ENCODE measurements around the gene DCXR.

GRCh38 chr17:82028966-82029365 is 8.5 kb downstream of the DCXR start:
- TF ChIP-seq MXI1 (IDR thresholded peaks at IDR 0.05; ENCODE audit: borderline replicate concordance, low read depth, low read length) (no peak), POLR2A (IDR thresholded peaks at IDR 0.05; ENCODE audit: low read depth, low read length) (no peak), CTCF (conservative IDR thresholded peaks at IDR 0.05; ENCODE audit: low read depth, low read length) (no peak), MAFK (IDR thresholded peaks at IDR 0.05; ENCODE audit: low read depth, low read length) (no peak), RAD21 (IDR thresholded peaks at IDR 0.05; ENCODE audit: low read length) (no peak), RCOR1 (IDR thresholded peaks at IDR 0.05; ENCODE audit: insufficient replicate concordance, low read length) (no peak), MAZ (IDR thresholded peaks at IDR 0.05; ENCODE audit: borderline replicate concordance, low read depth, low read length) (no peak), CEBPB (IDR thresholded peaks at IDR 0.05; ENCODE audit: low read depth, low read length) (no peak), CHD1 (IDR thresholded peaks at IDR 0.05; ENCODE audit: low read depth, low read length) (no peak), RFX5 (IDR thresholded peaks at IDR 0.05; ENCODE audit: low read depth, low read length) (no peak), SMC3 (IDR thresholded peaks at IDR 0.05; ENCODE audit: low read depth, low read length) (no peak), NFE2L2 (IDR thresholded peaks at IDR 0.05; ENCODE audit: low read depth, low read length) (no peak)
- TF ChIP-seq, protein P1, sequence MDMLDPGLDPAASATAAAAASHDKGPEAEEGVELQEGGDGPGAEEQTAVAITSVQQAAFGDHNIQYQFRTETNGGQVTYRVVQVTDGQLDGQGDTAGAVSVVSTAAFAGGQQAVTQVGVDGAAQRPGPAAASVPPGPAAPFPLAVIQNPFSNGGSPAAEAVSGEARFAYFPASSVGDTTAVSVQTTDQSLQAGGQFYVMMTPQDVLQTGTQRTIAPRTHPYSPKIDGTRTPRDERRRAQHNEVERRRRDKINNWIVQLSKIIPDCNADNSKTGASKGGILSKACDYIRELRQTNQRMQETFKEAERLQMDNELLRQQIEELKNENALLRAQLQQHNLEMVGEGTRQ (IDR thresholded peaks at IDR 0.05; ENCODE audit: low read depth, low read length) = no peak

Measured in IMR-90 (cell line).